ENCODE measurements around the gene CORIN. TPM values are rescaled to one million over a fixed set of nuclear protein-coding genes. Genes with fewer than 3 reads are reported as not detected.

Gene CORIN
- polyA plus RNA-seq, 2 of the 4 experiments (the other 2 are of a cell fraction): 0.03 TPM; not detected in 1

DNA sequence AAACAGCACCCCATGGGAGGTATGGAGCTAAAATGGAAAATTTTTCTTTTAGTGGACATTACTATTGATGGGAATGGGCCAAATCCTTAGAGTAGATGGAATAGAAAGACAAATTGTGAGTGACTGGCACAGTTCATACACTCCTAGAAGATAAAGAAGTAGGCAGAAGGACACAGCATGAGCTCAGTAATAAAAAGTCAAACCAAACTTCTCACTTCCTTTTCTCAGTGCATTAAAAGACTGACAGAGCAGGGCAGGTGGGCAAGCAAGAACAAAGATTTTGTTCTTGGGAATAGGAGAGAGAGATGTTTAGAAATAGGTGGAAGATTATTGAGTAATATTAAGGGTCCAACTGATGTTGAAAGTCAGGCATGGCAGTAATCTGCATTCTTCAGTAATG lies 220.3 kb downstream of the CORIN start:
- ATAC-seq: no peak
- CTCF ChIA-PET: no interaction called here
- Histone ChIP-seq H3K4me2 (no peak overlapping the region), H3K4me3 (no peak overlapping the region), H3K4me1 (no peaks in the 10 kb centered on the region), H3K27ac (no peak overlapping the region), H3K9me3 (no peaks in the 10 kb centered on the region)
- FAIRE-seq: no peak
- no peak for DNase-seq (ENCODE audit: low read depth in 1 of 2, low spot score in 1 of 2)
- TF ChIP-seq CBX2 (IDR thresholded peaks at IDR 0.05; ENCODE audit: borderline replicate concordance, low read depth): no peak
- no peak for TF ChIP-seq RCOR1 (IDR thresholded peaks at IDR 0.05; ENCODE audit: low read depth, low read length)
- no peak for TF ChIP-seq MAZ (IDR thresholded peaks at IDR 0.05; ENCODE audit: borderline replicate concordance, low read depth, low read length)
- no peak for TF ChIP-seq JUN (IDR thresholded peaks at IDR 0.05)
- no peak for TF ChIP-seq ESRRA (IDR thresholded peaks at IDR 0.05; ENCODE audit: borderline replicate concordance, low read length)
- no peak for TF ChIP-seq HOXA7 (CRISPR knock-in tag; IDR thresholded peaks at IDR 0.05)
- TF ChIP-seq RNF2 (IDR thresholded peaks at IDR 0.05; ENCODE audit: borderline replicate concordance, low read depth): no peak
- no peak for TF ChIP-seq HOXB13 (CRISPR knock-in tag; IDR thresholded peaks at IDR 0.05; ENCODE audit: low read depth)
- no peak for TF ChIP-seq HDAC2 (IDR thresholded peaks at IDR 0.05)
- TF ChIP-seq CHD4 (IDR thresholded peaks at IDR 0.05; ENCODE audit: borderline replicate concordance): no peak
- TF ChIP-seq GATA3 (IDR thresholded peaks at IDR 0.05; ENCODE audit: borderline replicate concordance): no peak
- TF ChIP-seq MYC (IDR thresholded peaks at IDR 0.05; ENCODE audit: borderline replicate concordance, low read length): no peak
- no peak for TF ChIP-seq RFX5 (IDR thresholded peaks at IDR 0.05)
- TF ChIP-seq ZFP36 (IDR thresholded peaks at IDR 0.05; ENCODE audit: borderline replicate concordance, partially characterized antibody): no peak
- no peak for TF ChIP-seq SREBF2 (IDR thresholded peaks at IDR 0.05)
- TF ChIP-seq HMGXB4 (CRISPR knock-in tag; IDR thresholded peaks at IDR 0.05; ENCODE audit: borderline replicate concordance): no peak
- TF ChIP-seq CHD2 (IDR thresholded peaks at IDR 0.05; ENCODE audit: low read length, partially characterized antibody): no peak
- TF ChIP-seq EP300 (IDR thresholded peaks at IDR 0.05): no peak
- no peak for TF ChIP-seq POLR2A (IDR thresholded peaks at IDR 0.05; ENCODE audit: low read length)
- no peak for TF ChIP-seq RARB (CRISPR knock-in tag; IDR thresholded peaks at IDR 0.05)
- POLR2A ChIA-PET: no interaction called here

GRCh38 chr4:47615385-47615784 lies 222.5 kb downstream of the CORIN start:
- no peak overlapping the region for H3K4me2 ChIP-seq
- no peaks in the 10 kb centered on the region for H3K9me3 ChIP-seq
- ATAC-seq (no peak), FAIRE-seq (no peak), DNase-seq (ENCODE audit: low read depth in 1 of 2, low spot score in 1 of 2) (no peak)
- H3K27ac ChIP-seq: no peak overlapping the region
- TF ChIP-seq KDM5A (IDR thresholded peaks at IDR 0.05): no peak
- no peak for TF ChIP-seq SREBF2 (IDR thresholded peaks at IDR 0.05)
- no peak for TF ChIP-seq MAX (IDR thresholded peaks at IDR 0.05)
- no peak for TF ChIP-seq EHF (CRISPR knock-in tag; IDR thresholded peaks at IDR 0.05)
- TF ChIP-seq HOXA7 (CRISPR knock-in tag; IDR thresholded peaks at IDR 0.05): no peak
- no peak for TF ChIP-seq EP300 (IDR thresholded peaks at IDR 0.05)
- no peak for TF ChIP-seq RNF2 (IDR thresholded peaks at IDR 0.05; ENCODE audit: borderline replicate concordance, low read depth)
- TF ChIP-seq E2F6 (IDR thresholded peaks at IDR 0.05; ENCODE audit: borderline replicate concordance, low read depth): no peak
- TF ChIP-seq ZFP36 (IDR thresholded peaks at IDR 0.05; ENCODE audit: borderline replicate concordance, partially characterized antibody): no peak
- no peak for TF ChIP-seq CHD4 (IDR thresholded peaks at IDR 0.05; ENCODE audit: borderline replicate concordance)
- no peak for TF ChIP-seq ZSCAN20 (CRISPR knock-in tag; IDR thresholded peaks at IDR 0.05)
- no peak for TF ChIP-seq TFCP2L1 (CRISPR knock-in tag; IDR thresholded peaks at IDR 0.05)
- POLR2A ChIA-PET: no interaction called here
- CTCF ChIA-PET: no interaction called here
- no peaks in the 10 kb centered on the region for H3K4me1 ChIP-seq
- H3K4me3 ChIP-seq: no peak overlapping the region
- WGBS (ENCODE audit: missing lambda C conversion rate): 18% methylated on average over 3 of the region's 4 CpGs
